DOHH2 (cell line): ENCODE results near the gene LRSAM1.

Source experiments
- H3F3A ChIP-seq: fragments of 200-600 bp; sonication (generic), shearing (Covaris generic); 2 replicates; pipeline ENCODE4 v1.6.0; 2016; ENCODE audit warnings: antibody characterized with exemption, mild to moderate bottlenecking; ENCODE audit not compliant: control insufficient read depth, insufficient read depth
- H3K27ac ChIP-seq: fragments of 200-600 bp; sonication (generic); 2 replicates; pipeline ENCODE4 v1.5.1; 2014; ENCODE audit warnings: low read depth, mild to moderate bottlenecking, low read length, moderate library complexity
- H3K27me3 ChIP-seq: fragments of 200-600 bp; sonication (generic); 2 replicates; pipeline ENCODE4 v1.6.1; 2014; ENCODE audit warnings: mild to moderate bottlenecking, low read length, mixed read lengths; ENCODE audit not compliant: control insufficient read depth
- H3K36me3 ChIP-seq: fragments of 200-600 bp; sonication (generic); 2 replicates; pipeline ENCODE4 v1.6.1; 2014; ENCODE audit warnings: mild to moderate bottlenecking, low read length, moderate library complexity, mixed read lengths; ENCODE audit not compliant: control insufficient read depth
- H3K4me1 ChIP-seq: fragments of 200-600 bp; sonication (generic); 2 replicates; pipeline ENCODE4 v1.6.1; 2014; ENCODE audit warnings: mild to moderate bottlenecking, low read length, mixed read lengths; ENCODE audit not compliant: control insufficient read depth
- H3K4me2 ChIP-seq: fragments of 200-600 bp; sonication (generic); 2 replicates; pipeline ENCODE4 v1.6.0; 2014; ENCODE audit warnings: mild to moderate bottlenecking, low read length, moderate library complexity
- H3K4me3 ChIP-seq: fragments of 200-600 bp; sonication (generic); 2 replicates; pipeline ENCODE4 v1.5.1; 2014; ENCODE audit warnings: mild to moderate bottlenecking, low read length, mixed read lengths
- H3K79me2 ChIP-seq: fragments of 200-600 bp; sonication (generic); 2 replicates; pipeline ENCODE4 v1.6.1; 2014; ENCODE audit warnings: mild to moderate bottlenecking, low read length, mixed read lengths; ENCODE audit not compliant: control insufficient read depth
- H3K9me2 ChIP-seq: fragments of 200-600 bp; sonication (generic); replicated peaks from 2 replicates; pipeline ENCODE4 v1.6.1; 2014; ENCODE audit warnings: mild to moderate bottlenecking, low read length, mixed read lengths; ENCODE audit not compliant: control insufficient read depth
- H3K9me3 ChIP-seq: fragments of 200-600 bp; sonication (generic); 2 replicates; pipeline ENCODE4 v1.6.1; 2014; ENCODE audit warnings: antibody characterized with exemption, low read length, mixed read lengths; ENCODE audit not compliant: control insufficient read depth, insufficient read depth
- H4K20me1 ChIP-seq: fragments of 200-600 bp; sonication (generic); 2 replicates; pipeline ENCODE4 v1.6.0; 2014; ENCODE audit warnings: low read depth, mild to moderate bottlenecking, antibody characterized with exemption, low read length, moderate library complexity; ENCODE audit not compliant: control insufficient read depth, insufficient read depth
- EZH2phosphoT487 ChIP-seq: fragments of 200-600 bp; sonication (generic); IDR thresholded peaks from 2 replicates; pipeline ENCODE4 v1.6.1; 2017; ENCODE audit warnings: borderline replicate concordance, mild to moderate bottlenecking, antibody characterized with exemption, low read length, moderate library complexity, mixed read lengths
- TF ChIP-seq, protein P1 (sequence below): fragments of 200-600 bp; sonication (generic); IDR thresholded peaks from one replicate; pipeline ENCODE4 v1.5.1; 2014; ENCODE audit warnings: antibody characterized with exemption, mild to moderate bottlenecking, low read depth, low read length; ENCODE audit not compliant: poor library complexity, severe bottlenecking

Gene LRSAM1

DNA sequence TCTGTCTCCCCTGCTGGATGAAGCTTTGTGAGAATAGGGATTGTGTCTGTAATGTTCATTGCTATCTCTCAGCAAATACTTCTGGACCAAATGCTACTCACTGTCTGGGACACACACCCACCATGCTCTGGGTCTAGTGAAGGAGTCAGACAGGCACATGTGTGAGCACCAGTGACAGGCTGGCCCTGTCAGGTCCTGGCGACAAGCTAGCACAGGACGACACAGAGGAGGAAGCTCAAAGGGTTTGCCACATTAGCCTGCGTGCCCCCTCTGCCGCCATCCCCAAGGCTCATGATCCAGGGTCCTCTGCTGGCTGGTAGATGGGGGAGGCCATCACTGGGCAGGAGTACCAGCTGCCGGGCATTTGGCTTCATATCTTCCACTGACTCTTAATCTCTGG lies 23.3 kb downstream of the LRSAM1 start:
- H3K4me2 ChIP-seq: no peak overlapping the region
- H3K9me3 ChIP-seq: no peaks in the 10 kb centered on the region
- no peaks in the 10 kb centered on the region for H3K4me1 ChIP-seq
- H3K79me2 ChIP-seq: no peaks in the 10 kb centered on the region
- no peak for TF ChIP-seq EZH2phosphoT487
- TF ChIP-seq, protein P1, sequence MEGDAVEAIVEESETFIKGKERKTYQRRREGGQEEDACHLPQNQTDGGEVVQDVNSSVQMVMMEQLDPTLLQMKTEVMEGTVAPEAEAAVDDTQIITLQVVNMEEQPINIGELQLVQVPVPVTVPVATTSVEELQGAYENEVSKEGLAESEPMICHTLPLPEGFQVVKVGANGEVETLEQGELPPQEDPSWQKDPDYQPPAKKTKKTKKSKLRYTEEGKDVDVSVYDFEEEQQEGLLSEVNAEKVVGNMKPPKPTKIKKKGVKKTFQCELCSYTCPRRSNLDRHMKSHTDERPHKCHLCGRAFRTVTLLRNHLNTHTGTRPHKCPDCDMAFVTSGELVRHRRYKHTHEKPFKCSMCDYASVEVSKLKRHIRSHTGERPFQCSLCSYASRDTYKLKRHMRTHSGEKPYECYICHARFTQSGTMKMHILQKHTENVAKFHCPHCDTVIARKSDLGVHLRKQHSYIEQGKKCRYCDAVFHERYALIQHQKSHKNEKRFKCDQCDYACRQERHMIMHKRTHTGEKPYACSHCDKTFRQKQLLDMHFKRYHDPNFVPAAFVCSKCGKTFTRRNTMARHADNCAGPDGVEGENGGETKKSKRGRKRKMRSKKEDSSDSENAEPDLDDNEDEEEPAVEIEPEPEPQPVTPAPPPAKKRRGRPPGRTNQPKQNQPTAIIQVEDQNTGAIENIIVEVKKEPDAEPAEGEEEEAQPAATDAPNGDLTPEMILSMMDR: no peak
- peaks cover 7% of the 10 kb centered on the region for H3K36me3 ChIP-seq
- no peaks in the 10 kb centered on the region for H3K9me2 ChIP-seq
- H3K4me3 ChIP-seq: no peak overlapping the region
- no peaks in the 10 kb centered on the region for H3K27me3 ChIP-seq
- no peaks in the 10 kb centered on the region for H4K20me1 ChIP-seq
- H3K27ac ChIP-seq: no peak overlapping the region
- no peaks in the 10 kb centered on the region for H3F3A ChIP-seq

DNA sequence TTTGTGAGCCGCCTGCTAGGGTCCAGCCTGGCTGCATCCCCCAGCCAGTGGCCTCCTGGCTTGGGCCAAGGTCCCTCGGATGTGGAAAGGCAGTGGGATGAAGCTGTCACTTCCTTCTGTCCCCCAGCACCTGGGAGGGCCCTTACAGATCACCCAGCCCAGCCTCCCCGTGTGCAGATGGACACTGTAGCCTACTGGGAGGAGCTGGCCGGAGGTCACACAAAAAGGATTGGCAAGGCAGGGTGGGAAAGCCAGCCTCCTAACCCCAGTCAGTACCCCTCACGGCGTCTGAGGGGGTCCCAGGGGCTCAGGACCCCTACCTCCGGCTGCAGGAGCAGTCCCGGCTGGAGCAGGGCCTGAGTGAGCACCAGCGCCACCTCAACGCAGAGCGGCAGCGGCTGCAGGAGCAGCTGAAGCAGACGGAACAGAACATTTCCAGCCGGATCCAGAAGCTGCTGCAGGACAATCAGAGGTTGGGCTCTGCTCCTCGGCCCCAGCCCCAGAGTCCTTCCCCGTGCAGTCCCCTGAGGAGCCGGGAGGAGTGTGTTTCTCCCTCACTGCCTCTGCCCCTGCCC lies 28.3 kb downstream of the LRSAM1 start:
- no peak for TF ChIP-seq EZH2phosphoT487
- TF ChIP-seq, protein P1: no peak
- H3K4me3 ChIP-seq: no peak overlapping the region
- H3K27ac ChIP-seq: no peak overlapping the region
- H3K36me3 ChIP-seq: peaks cover 8% of the 10 kb centered on the region
- no peaks in the 10 kb centered on the region for H3K79me2 ChIP-seq
- H4K20me1 ChIP-seq: no peaks in the 10 kb centered on the region
- H3K4me1 ChIP-seq: no peaks in the 10 kb centered on the region
- H3K27me3 ChIP-seq: no peaks in the 10 kb centered on the region
- H3F3A ChIP-seq: no peaks in the 10 kb centered on the region
- no peak overlapping the region for H3K4me2 ChIP-seq
- H3K9me2 ChIP-seq: no peaks in the 10 kb centered on the region
- no peaks in the 10 kb centered on the region for H3K9me3 ChIP-seq

DNA sequence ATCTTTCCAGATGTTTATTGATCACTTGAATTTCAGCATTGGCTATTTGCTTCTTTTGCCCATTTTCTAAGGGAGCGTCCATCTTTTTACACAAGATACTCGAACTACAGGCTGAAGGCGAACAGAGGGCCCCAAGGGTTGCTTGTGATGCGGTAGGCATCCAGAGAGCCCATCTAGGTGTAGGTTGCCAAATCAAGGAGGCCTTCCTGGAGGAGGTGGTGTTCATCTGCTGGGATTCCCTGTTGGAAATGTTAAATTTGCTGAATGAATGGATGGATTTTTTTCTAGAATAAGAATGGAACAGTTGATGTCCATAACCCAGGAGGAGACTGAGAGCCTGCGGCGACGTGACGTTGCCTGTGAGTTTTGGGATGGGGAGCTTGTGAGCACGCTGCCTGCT lies 31.4 kb downstream of the LRSAM1 start:
- Histone ChIP-seq H3K27me3 (no peaks in the 10 kb centered on the region), H3K27ac (no peak overlapping the region), H3K79me2 (no peaks in the 10 kb centered on the region), H4K20me1 (no peaks in the 10 kb centered on the region), H3K9me3 (no peaks in the 10 kb centered on the region), H3K9me2 (no peaks in the 10 kb centered on the region), H3F3A (no peaks in the 10 kb centered on the region), H3K4me3 (no peak overlapping the region), H3K4me1 (no peaks in the 10 kb centered on the region), H3K4me2 (no peak overlapping the region), H3K36me3 (peaks cover 8% of the 10 kb centered on the region)
- TF ChIP-seq EZH2phosphoT487: no peak
- TF ChIP-seq, protein P1: no peak

DNA sequence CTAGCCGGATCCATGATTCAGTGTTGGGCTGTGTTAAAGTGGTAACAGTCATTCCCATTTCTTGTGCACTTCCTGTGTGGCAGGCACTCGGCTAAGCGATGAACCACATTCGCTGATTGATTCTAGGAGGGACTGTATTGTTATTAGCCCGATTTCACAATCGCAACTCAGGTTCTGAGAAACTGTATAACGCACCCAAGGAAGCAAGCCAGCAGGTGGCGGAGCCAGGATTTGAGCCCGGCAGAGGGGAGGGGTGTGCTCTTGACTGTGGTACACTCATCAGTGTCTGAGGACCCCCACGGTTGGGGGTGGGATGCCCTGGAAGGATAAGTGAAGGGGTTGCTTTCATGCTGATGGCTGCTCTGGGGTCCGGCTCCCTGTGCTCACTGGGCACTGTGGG lies 34.7 kb downstream of the LRSAM1 start:
- Histone ChIP-seq H4K20me1 (no peaks in the 10 kb centered on the region), H3K79me2 (no peaks in the 10 kb centered on the region), H3K9me2 (no peaks in the 10 kb centered on the region), H3K36me3 (no peaks in the 10 kb centered on the region; the same call in 1 of the 2 replicates), H3K4me1 (no peaks in the 10 kb centered on the region), H3K9me3 (no peaks in the 10 kb centered on the region), H3K4me3 (no peak overlapping the region), H3K4me2 (no peak overlapping the region), H3F3A (no peaks in the 10 kb centered on the region), H3K27ac (no peak overlapping the region), H3K27me3 (no peaks in the 10 kb centered on the region)
- no peak for TF ChIP-seq EZH2phosphoT487
- TF ChIP-seq, protein P1: no peak
